NCI-H1694 treated with DMSO at 0.1 percent for 48 hours (cell line): ENCODE results near the gene LEKR1.

Source experiments
- DNase-seq: peaks from one replicate; lab custom pipeline; 2025; lab: John Stamatoyannopoulos, UW

Gene LEKR1

GRCh38 chr3:156981005-156981404 is 154.9 kb downstream of the LEKR1 start:
- no peak for DNase-seq

- no peak for DNase-seq
Observed at GRCh38 chr3:156983559-156983958, 157.4 kb downstream of the LEKR1 start.

- no peak for DNase-seq
Observed at GRCh38 chr3:156985711-156986110, 159.6 kb downstream of the LEKR1 start.

GRCh38 chr3:156987946-156988345 is 161.8 kb downstream of the LEKR1 start:
- DNase-seq: no peak

DNA sequence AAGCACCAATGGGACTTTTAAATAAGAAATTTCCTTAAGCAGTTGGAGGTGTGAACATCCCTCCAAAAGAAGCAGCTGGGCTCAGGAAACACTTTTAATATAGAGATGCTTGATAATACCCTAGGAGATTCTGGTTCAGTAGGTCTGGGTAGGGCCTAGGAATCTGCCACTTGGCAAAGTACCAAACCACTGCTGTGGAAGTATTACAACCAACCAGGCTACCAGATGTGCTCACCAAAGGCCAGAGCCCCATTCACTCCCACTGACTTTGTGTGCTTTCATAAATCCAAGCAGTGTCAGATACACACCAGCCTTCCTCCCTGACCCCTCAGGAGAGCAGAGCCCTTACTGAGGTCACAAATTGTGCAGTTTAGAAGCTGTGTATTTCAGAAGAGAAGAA is 171.2 kb downstream of the LEKR1 start:
- DNase-seq: no peak

DNA sequence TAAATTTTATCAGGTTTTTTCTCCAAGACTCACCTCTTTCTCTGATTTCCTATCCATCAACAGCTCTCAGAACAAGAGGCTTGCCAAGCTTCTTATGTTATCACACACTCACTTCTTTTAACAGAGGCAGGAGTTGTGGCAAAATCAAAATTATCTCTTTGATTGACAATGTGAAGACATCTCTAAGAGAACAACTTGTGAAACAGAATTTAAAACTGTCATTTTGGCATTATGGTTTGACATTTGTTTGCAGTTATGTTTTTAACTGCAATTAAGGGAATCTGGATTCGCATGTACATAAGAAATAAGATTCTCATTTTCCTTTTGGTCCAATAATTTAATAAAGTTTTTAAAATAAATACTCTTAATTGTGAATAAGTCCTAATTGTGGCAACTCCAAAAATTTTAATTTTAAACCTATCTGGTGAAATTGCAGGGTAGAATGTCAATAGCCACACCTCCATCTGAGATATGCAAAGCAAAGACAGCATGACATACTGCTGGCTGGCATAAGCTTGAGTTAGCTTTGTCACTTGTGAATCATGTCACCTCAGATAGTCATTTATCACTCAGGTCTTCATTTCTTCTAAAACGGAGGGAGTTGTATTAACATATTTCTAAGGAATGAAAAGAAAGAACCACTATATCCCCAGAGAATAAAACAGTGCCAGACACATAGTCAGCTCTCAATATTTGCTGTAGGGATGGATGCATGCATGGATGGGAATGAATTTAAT is 175.2 kb downstream of the LEKR1 start:
- DNase-seq: no peak

- DNase-seq: no peak
Observed at GRCh38 chr3:157021679-157022078, 195.5 kb downstream of the LEKR1 start.

DNA sequence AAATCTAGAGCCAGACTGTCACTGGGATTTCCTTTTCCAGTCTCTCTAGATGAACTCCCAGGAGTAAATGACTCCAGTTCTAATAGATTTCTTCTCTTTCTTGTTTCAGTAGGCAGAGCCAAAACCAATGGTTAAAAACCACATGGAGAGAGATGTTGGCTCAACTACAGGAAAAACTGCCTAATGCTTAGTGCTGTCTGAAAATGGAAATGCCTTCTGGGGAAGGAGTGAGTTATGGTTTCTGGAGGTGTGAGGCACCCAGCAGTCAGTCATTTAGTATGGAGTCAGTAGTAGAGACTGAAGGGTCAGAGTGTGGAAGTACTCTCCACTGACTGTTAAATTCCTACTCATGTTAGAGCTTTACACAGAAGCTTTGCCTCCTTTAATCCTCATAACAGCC is 197.1 kb downstream of the LEKR1 start:
- no peak for DNase-seq

GRCh38 chr3:157026091-157026490 is 199.9 kb downstream of the LEKR1 start:
- DNase-seq: no peak

- DNase-seq: no peak
Observed at GRCh38 chr3:157027861-157028745, 201.9 kb downstream of the LEKR1 start.

GRCh38 chr3:157029365-157029790 is 203.2 kb downstream of the LEKR1 start:
- no peak for DNase-seq

DNA sequence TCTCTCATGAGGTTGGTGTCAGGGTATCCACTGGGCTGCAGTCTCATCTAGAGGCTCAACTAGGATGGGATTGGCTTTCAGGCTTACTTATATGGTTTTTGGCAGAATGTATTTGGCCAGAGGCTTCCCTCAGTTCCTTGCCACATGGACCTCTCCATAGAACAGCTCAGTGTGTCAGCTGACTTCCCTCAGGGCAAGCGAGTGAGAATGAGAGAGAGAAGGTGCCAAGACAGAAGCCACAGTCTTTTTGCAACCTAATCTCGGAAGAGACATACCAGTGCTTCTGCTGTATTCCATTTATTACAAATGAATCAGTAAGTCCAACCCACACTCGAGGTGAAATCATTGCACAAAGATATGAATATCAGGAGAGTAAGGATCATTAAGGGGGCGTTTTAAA is 204.6 kb downstream of the LEKR1 start:
- no peak for DNase-seq

GRCh38 chr3:157033001-157033400 is 206.8 kb downstream of the LEKR1 start:
- no peak for DNase-seq

DNA sequence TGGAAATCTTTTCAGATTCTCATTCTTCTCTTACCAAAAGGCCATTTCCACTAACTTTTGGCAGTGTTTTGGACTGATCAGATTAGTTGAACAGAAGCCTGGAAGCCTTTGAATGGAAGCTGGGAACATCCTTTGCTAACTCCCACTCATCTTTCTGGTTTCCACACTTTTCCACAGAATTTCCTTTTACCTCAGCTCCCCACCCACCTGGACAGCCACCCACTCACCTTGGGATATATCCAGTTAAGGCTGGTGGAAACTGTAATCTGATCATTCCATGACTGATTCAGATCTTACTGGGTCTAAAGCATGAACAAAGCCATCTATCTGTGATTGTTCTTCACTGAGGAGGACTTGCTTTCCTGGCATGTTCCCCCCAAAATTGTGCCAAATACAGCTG is 214.3 kb downstream of the LEKR1 start:
- no peak for DNase-seq

- DNase-seq: no peak
Observed at GRCh38 chr3:157042226-157042625, 216.1 kb downstream of the LEKR1 start.

DNA sequence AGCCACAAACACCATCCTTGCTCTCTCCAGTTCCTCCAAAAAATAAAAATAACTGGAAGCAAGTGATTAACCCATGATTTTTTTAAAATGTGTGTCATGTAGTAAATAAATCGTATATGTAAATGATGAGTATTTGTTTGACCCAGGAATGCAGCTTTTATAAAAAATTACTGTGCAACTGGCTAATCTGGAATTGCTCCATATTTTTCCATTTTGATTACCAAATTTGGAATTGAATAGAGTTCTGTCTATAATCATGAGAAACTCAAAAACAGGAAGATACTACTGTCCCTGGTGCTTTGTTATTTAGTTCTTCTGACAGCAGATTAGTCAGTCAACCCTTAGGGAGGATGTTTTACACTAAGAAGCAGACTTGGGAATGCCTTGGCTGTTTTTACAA is 217.6 kb downstream of the LEKR1 start:
- DNase-seq: no peak

- no peak for DNase-seq
Observed at GRCh38 chr3:157045238-157045850, 219.2 kb downstream of the LEKR1 start.

DNA sequence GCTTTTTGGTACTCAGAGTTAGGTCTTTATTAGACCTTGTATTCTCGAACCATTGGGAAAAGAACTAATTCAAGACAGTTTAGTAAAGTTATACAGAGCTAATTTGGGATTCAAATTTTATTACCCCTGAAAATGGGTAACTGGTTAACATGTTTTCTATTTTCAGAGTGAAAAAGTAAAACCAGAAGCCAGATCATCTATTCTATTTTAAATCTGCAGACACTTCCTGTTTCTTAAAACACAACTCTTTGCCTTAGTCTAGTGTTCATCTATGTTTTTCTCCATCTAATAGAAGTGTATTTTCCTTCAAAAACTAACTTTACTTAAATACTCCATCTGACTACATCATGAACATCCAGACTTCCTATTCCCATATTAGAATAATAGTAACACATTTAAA is 220.4 kb downstream of the LEKR1 start:
- no peak for DNase-seq

DNA sequence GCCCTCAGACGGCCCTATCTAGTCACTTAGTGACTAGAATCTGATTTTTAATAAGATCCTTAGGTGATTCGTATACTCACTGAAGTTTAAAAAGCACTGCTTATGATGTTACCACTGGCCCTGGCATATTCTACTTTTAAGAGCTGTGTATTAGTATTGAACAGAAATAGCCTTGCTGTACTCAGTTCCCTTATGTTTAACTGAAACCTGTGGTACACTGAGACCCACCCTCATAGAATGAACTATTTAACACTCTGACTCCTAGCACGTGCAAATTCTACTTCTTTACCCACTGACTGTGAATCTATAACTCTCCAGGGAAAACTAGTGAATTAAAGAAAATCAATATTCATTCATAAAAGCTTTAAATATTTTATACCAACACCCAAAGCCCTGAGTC is 224.9 kb downstream of the LEKR1 start:
- no peak for DNase-seq

GRCh38 chr3:157051591-157051990 is 225.4 kb downstream of the LEKR1 start:
- DNase-seq: no peak

DNA sequence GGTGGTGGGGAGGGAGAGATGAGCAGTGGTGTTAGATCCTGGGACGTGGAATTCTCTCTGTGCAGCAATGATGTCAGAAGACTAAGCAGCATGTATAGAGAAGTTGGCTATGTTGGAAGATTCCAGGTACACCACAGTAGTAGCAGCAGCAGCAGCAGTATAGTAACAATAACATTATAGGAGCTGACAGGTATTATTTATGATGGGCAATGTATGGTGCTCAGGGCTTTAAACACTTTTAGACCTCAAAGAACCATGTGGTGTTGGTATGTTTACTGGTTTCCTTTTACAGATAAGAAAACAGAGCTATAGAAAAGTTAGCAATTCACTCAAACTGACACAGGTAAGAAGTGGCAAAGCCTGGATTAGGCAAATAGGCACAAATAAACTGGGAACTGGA is 229.9 kb downstream of the LEKR1 start:
- no peak for DNase-seq

GRCh38 chr3:157058392-157059071 is 232.4 kb downstream of the LEKR1 start:
- DNase-seq: no peak
